Right atrium auricular region (tissue), 2 donors: ENCODE results near the gene MMP20. TPM values are rescaled to one million over a fixed set of nuclear protein-coding genes. Genes with fewer than 3 reads are reported as not detected.

Experiments used
- DNase-seq: peaks from one replicate; pipeline ENCODE4 v3.0.0-alpha.2; 2019; ENCODE audit warnings: low spot score
- H3K27ac ChIP-seq, 2 donors: fragments of 200-600 bp; sonication (generic); 1 replicate in 1 of 2; 2 replicates in 1 of 2; pipeline ENCODE4 v1.5.1; 2016 to 2019
- H3K27me3 ChIP-seq, 2 donors: fragments of 200-600 bp; sonication (generic); one replicate each; pipeline versions ENCODE4 v1.5.1 to v1.6.0; 2017 to 2019
- H3K36me3 ChIP-seq: fragments of 200-600 bp; sonication (generic); one replicate; pipeline ENCODE4 v1.5.1; 2016
- H3K4me1 ChIP-seq, 2 donors: fragments of 200-600 bp; sonication (generic); one replicate each; pipeline versions ENCODE4 v1.5.1 to v1.6.0; 2017 to 2019
- H3K4me3 ChIP-seq, 2 donors: fragments of 200-600 bp; sonication (generic); 1 replicate in 1 of 2; 2 replicates in 1 of 2; pipeline ENCODE4 v1.5.1; 2017 to 2019; ENCODE audit warnings: mild to moderate bottlenecking in 1 of 2, moderate library complexity in 1 of 2
- H3K9me3 ChIP-seq, 2 donors: fragments of 200-600 bp; sonication (generic); one replicate each; pipeline ENCODE4 v1.5.1; 2019
- CTCF ChIP-seq, 2 donors: fragments of 200-600 bp; sonication (generic); IDR thresholded peaks; one replicate each; pipeline ENCODE4 v1.5.1; 2019; ENCODE audit warnings: antibody characterized with exemption in 2 of 2
- total RNA-seq, 2 donors: library from RNA; depleted of rRNA; stranded (reverse); fragments of >200 nt; gene quantifications; one replicate each; pipeline ENCODE4 v1.1.0, GENCODE V29; 2016

MMP20 gene
- total RNA-seq, 2 donors from 2014 or later, result not detected

GRCh38 chr11:102620818-102621561 is 4.1 kb downstream of the MMP20 start:
- no peaks in the 10 kb centered on the region for H3K4me1 ChIP-seq
- no peak for DNase-seq
- no peak overlapping the region for H3K4me3 ChIP-seq
- no peaks in the 10 kb centered on the region for H3K27me3 ChIP-seq
- H3K27ac ChIP-seq, result no peak overlapping the region
- no peak for TF ChIP-seq CTCF (IDR thresholded peaks at IDR 0.05)
- H3K36me3 ChIP-seq, result no peaks in the 10 kb centered on the region
- no peaks in the 10 kb centered on the region for H3K9me3 ChIP-seq

GRCh38 chr11:102620179-102620578 is 5.0 kb downstream of the MMP20 start:
- H3K4me3 ChIP-seq, result no peak overlapping the region
- H3K36me3 ChIP-seq, result no peaks in the 10 kb centered on the region
- H3K27ac ChIP-seq, result no peak overlapping the region
- H3K4me1 ChIP-seq, result no peaks in the 10 kb centered on the region
- no peak for DNase-seq
- H3K27me3 ChIP-seq, result no peaks in the 10 kb centered on the region
- no peaks in the 10 kb centered on the region for H3K9me3 ChIP-seq
- TF ChIP-seq CTCF (IDR thresholded peaks at IDR 0.05), result no peak

GRCh38 chr11:102617466-102618008 is 7.6 kb downstream of the MMP20 start:
- no peak overlapping the region for H3K27ac ChIP-seq
- TF ChIP-seq CTCF (IDR thresholded peaks at IDR 0.05), result no peak
- no peak for DNase-seq
- H3K27me3 ChIP-seq, result no peaks in the 10 kb centered on the region
- H3K4me3 ChIP-seq, result no peak overlapping the region
- H3K4me1 ChIP-seq, result no peaks in the 10 kb centered on the region
- H3K9me3 ChIP-seq, result no peaks in the 10 kb centered on the region
- no peaks in the 10 kb centered on the region for H3K36me3 ChIP-seq

- Histone ChIP-seq H3K4me3 (no peak overlapping the region), H3K36me3 (no peaks in the 10 kb centered on the region), H3K27me3 (no peaks in the 10 kb centered on the region), H3K4me1 (no peaks in the 10 kb centered on the region), H3K27ac (no peak overlapping the region), H3K9me3 (no peaks in the 10 kb centered on the region)
- no peak for DNase-seq
- no peak for TF ChIP-seq CTCF (IDR thresholded peaks at IDR 0.05)
Observed at GRCh38 chr11:102615894-102616432, 9.2 kb downstream of the MMP20 start.

GRCh38 chr11:102615077-102615893 is 9.8 kb downstream of the MMP20 start:
- no peak for DNase-seq
- TF ChIP-seq CTCF (IDR thresholded peaks at IDR 0.05), result no peak
- Histone ChIP-seq H3K27me3 (no peaks in the 10 kb centered on the region), H3K4me3 (no peak overlapping the region), H3K36me3 (no peaks in the 10 kb centered on the region), H3K4me1 (no peaks in the 10 kb centered on the region), H3K9me3 (no peaks in the 10 kb centered on the region), H3K27ac (no peak overlapping the region)
